ENCODE measurements around the gene APOLD1.
A peak's percentile ranks its signal among the peaks of the same experiment; 100 is the strongest.
"Not testable (repeated sequence)": the region's sequence is repeated elsewhere in the genome, so short reads cannot be mapped to it uniquely, and the experiment has no call there.

APOLD1 gene

DNA sequence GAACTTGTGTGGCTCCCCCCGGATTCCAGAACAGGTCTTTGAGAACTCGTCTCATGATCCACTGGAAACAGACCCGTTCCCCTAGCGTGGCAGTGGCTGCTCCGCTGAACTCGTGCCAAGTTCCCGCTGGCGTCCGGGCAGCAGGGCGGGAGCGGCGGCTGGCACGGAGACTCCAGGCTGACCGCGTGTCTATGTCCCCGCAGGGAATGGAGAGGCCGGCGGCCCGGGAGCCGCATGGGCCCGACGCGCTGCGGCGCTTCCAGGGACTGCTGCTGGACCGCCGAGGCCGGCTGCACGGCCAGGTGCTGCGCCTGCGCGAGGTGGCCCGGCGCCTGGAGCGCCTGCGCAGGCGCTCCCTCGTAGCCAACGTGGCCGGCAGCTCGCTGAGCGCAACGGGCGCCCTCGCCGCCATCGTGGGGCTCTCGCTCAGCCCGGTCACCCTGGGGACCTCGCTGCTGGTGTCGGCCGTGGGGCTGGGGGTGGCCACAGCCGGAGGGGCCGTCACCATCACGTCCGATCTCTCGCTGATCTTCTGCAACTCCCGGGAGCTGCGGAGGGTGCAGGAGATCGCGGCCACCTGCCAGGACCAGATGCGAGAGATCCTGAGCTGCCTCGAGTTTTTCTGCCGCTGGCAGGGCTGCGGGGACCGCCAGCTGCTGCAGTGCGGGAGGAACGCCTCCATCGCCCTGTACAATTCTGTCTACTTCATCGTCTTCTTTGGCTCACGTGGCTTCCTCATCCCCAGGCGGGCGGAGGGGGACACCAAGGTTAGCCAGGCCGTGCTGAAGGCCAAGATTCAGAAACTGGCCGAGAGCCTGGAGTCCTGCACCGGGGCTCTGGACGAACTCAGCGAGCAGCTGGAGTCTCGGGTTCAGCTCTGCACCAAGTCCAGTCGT lies 1.5 kb downstream of the APOLD1 start:
- peak; percentile 66 for DNase-seq

GRCh38 chr12:12788131-12788530 lies 2.7 kb downstream of the APOLD1 start:
- DNase-seq: no peak

DNA sequence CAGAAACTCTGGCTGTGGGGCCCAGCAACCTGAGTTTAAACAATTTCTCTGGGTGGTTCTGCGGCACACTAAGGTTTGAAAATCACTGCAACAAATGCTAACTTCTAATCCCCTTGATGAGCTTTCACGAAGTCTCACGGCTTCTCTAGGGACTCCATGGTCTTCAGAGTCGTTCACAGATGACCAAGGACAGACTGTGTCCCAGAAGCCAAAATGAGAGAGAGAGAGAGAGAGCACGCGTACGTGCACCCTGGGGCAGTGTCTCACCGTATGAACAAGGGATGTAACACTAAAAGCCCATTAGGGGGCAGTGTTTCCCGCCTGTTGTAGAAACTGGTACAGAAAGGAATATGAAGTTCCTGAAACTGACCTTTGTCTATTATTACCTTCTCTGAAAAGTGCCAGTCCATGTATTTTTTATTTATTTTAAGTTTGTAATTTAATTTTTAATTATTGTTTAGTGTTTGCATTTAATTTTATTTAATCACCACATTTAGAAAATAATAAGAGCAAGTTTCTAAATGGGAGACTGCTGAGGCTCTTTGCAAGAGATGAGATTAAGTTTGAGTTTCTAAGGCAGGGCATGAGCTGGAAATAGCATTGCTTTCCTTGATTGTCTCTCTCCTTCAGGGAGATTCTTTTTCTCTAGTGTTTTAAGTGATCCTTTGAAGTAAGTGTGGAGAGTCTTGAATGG lies 3.4 kb downstream of the APOLD1 start:
- peak; percentile 52 for DNase-seq

GRCh38 chr12:12790956-12791355 lies 5.5 kb downstream of the APOLD1 start:
- no peak for DNase-seq

- peak; percentile 93 for DNase-seq
Observed at GRCh38 chr12:12791756-12792369, 6.4 kb downstream of the APOLD1 start.

DNA sequence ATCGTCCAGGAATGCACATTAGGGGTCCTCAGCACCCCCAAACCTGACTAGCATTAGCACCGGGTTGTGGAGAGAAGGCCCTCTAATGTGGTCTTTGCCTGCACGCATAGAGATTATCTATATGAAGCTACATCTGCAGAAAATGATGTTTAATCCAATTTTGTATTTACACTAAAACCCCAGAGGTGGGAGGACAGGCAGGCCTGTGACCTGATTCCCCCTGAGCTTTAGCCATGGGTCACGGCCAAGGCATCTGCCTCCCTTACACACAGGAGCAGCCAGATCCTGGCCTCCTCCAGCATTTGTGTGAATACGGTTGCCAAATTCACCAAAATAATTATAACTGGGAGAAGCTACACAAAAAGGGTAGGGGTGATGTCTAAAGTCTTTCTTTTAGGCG lies 7.0 kb downstream of the APOLD1 start:
- peak; percentile 47 for DNase-seq

GRCh38 chr12:12794686-12795085 lies 9.2 kb downstream of the APOLD1 start:
- DNase-seq: no peak

GRCh38 chr12:12796171-12796570 lies 10.7 kb downstream of the APOLD1 start:
- no peak for DNase-seq

DNA sequence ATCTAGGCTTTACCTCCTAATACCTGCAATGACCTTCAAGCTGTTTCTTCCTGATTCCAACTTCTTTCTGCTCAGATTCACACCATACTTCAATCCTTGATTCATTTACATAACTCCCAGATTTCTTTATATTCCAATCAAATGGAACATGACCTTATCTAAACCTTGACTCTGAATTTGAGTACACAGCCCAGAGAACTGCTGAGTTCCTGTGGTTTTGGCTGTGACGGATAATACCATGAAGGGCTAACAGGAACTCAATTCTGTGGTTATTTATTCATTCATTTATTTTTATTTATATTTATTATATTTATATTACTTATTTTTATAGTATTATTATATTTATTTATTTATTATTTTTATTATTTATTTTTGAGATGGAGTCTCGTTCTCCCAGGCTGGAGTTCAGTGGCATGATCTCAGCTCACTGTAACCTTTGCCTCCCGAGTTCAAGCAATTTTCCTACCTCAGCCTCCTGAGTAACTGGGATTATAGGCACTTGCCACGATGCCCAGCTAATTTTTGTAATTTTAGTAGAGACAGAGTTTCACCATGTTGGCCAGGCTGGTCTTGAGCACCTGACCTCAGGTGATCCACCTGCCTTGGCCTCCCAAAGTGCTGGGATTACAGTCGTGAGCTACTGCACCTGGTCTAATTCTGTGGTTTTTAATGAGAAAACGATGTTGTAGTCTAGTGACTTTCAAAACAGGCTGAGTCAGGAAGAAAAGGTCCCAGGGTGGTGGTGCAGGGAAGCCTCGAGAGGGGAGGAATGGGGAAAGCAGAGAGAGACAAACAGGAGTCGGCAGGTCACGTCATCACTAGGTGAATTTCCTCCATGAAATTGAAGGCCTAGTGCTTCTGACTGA lies 11.7 kb downstream of the APOLD1 start:
- no peak for DNase-seq

GRCh38 chr12:12797794-12798152 lies 12.3 kb downstream of the APOLD1 start:
- DNase-seq: no peak

DNA sequence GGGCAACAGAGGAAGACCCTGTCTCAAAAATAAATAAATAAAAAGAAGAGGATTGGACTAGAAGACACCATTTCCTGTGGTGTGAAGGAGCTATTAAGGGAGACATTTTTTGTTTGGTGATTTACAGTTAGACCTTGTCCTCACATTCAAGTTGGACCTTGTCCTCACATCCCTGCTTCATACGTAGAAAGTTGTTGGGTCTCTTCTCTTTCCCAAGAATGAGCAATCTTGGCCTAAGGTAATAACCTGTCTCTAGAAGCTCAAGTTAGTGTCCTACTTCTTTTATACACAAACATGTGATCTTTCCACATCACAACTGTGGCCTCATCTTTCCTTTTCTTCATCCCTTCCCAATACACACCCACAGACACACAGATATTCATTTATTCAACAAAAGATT lies 13.0 kb downstream of the APOLD1 start:
- DNase-seq: no peak

GRCh38 chr12:12799163-12799920 lies 13.9 kb downstream of the APOLD1 start:
- no peak for DNase-seq

DNA sequence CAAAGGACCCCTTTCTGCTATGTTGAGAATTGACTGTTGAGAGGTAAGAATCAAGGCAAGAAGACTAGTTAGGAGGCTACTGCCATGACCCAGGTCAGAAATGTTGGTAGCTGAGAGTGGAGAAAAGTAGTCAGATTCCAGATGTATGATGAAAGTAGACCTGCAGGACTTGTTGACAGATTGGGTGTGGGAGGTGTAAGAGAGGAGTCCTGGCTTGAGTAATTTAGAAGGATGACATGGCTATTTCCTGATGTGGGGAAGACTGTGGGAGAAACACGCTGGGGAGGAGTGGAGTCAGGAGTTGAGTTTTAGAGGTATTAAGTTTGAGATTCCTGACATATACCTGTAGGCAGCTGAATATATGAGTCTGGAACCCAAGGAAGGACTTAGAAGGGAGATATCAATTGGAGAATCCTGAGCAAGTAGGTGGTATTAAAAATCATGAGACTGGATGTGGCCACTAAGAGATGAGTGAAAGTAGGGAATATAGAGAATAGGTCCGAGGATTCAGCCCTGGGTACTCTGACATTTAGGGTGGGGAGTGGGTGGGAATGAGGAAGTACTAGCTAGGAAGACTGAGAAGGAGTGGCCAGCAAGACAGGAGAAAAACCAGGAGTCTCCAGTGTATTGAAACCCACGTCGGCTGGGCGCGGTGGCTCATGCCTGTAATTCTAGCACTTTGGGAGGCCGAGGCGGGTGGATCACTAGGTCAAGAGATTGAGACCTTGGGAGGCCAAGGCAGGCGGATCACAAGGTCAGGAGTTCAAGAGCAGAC lies 15.1 kb downstream of the APOLD1 start:
- no peak for DNase-seq

- DNase-seq: not testable (repeated sequence)
Observed at GRCh38 chr12:12801656-12802055, 16.2 kb downstream of the APOLD1 start.

- peak; percentile 38 for DNase-seq
Observed at GRCh38 chr12:12803186-12803585, 17.7 kb downstream of the APOLD1 start.

DNA sequence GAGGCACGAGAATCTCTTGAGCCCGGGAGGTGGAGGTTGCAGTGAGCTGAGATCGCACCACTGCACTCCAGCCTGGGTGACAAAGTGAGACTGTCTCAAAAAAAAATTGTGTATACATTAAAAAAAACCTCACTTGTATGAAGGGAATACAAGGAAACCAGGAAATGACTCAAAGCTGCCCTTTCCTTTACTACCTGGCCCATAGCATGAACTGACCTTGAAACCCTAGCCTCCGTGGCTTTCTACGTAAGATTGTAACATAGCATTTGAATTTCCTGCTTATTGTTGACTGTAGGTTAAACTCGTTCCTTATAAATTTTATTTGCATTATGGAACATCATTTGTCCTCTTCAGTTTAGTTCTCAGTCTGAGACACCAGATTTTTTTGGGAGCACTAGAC lies 18.6 kb downstream of the APOLD1 start:
- no peak for DNase-seq

- no peak for DNase-seq
Observed at GRCh38 chr12:12804432-12804886, 19.0 kb downstream of the APOLD1 start.

GRCh38 chr12:12806784-12807516 lies 21.5 kb downstream of the APOLD1 start:
- no peak for DNase-seq

- DNase-seq: not testable (repeated sequence)
Observed at GRCh38 chr12:12807517-12807903, 22.1 kb downstream of the APOLD1 start.

- no peak for DNase-seq
Observed at GRCh38 chr12:12807970-12808702, 22.7 kb downstream of the APOLD1 start.
